ENCODE results near the gene CATSPERB. TPM values are rescaled to one million over a fixed set of nuclear protein-coding genes. Genes with fewer than 3 reads are reported as not detected.

Gene CATSPERB
- polyA plus RNA-seq, 1 donor (not counting 4 experiments of a cell fraction or from before 2014, with no cell fraction given), result 1.1 TPM

DNA sequence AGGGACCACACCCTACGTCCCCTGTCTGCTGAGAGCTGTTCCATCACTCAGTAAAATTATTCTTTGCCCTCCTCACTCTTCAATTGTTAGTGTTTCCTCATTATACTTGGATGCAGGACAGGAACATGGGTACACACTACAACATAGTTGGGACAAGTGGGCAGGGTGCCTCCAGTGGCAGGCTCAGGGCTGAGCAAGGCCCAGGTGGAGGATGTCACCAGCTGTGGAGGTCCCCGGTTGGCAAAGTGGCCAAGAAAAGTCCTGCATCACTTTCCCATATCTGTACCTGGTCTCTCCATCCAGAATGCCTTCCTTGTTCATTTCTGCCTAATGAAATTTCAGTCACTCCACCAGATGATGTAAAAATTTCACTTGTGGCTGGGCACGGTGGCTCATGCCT lies 149.1 kb downstream of the CATSPERB start:
- H3K79me2 ChIP-seq (ENCODE audit: control insufficient read depth, insufficient read depth, low read length), result no peaks in the 10 kb centered on the region
- H3K36me3 ChIP-seq (ENCODE audit: control insufficient read depth in 2 of 2, extremely low read depth in 1 of 2, insufficient read depth in 2 of 2, low read length in 2 of 2), result no peaks in the 10 kb centered on the region
- H4K20me1 ChIP-seq (ENCODE audit: control insufficient read depth, extremely low read depth, insufficient read depth, low read length), result no peaks in the 10 kb centered on the region
- TF ChIP-seq EZH2 (IDR thresholded peaks at IDR 0.05; ENCODE audit: low read length), result no peak
- TF ChIP-seq, protein P1, sequence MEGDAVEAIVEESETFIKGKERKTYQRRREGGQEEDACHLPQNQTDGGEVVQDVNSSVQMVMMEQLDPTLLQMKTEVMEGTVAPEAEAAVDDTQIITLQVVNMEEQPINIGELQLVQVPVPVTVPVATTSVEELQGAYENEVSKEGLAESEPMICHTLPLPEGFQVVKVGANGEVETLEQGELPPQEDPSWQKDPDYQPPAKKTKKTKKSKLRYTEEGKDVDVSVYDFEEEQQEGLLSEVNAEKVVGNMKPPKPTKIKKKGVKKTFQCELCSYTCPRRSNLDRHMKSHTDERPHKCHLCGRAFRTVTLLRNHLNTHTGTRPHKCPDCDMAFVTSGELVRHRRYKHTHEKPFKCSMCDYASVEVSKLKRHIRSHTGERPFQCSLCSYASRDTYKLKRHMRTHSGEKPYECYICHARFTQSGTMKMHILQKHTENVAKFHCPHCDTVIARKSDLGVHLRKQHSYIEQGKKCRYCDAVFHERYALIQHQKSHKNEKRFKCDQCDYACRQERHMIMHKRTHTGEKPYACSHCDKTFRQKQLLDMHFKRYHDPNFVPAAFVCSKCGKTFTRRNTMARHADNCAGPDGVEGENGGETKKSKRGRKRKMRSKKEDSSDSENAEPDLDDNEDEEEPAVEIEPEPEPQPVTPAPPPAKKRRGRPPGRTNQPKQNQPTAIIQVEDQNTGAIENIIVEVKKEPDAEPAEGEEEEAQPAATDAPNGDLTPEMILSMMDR (optimal IDR thresholded peaks at IDR 0.05 in 1 of 3, IDR thresholded peaks at IDR 0.05 in 1 of 3, conservative IDR thresholded peaks at IDR 0.05 in 1 of 3; ENCODE audit: extremely low read depth in 1 of 3, insufficient read depth in 2 of 3, low read length in 3 of 3), result no peak
- H3K4me1 ChIP-seq (ENCODE audit: control insufficient read depth, extremely low read depth, insufficient read depth, low read length), result no peaks in the 10 kb centered on the region
- dilution Hi-C loops (cut with MboI; ENCODE audit: extremely low pct_ligation_motif_present, low sequenced_read_pairs), result no loop called here
- H3K27me3 ChIP-seq (ENCODE audit: control insufficient read depth, extremely low read depth, insufficient read depth, low read length), result peaks cover 9% of the 10 kb centered on the region
- no peak overlapping the region for H3K4me2 ChIP-seq (ENCODE audit: control insufficient read depth, extremely low read depth, insufficient read depth, low read depth, low read length)
- no peaks in the 10 kb centered on the region for H3K9me3 ChIP-seq (ENCODE audit: control insufficient read depth, low read depth, low read length)
- H3K27ac ChIP-seq (ENCODE audit: control insufficient read depth, insufficient read depth, low read length), result no peak overlapping the region
- no peak for FAIRE-seq
- no peak overlapping the region for H3K9ac ChIP-seq (ENCODE audit: control insufficient read depth, extremely low read depth, insufficient read depth, low read length)
- H3K4me3 ChIP-seq (ENCODE audit: control insufficient read depth in 2 of 3, extremely low read depth in 1 of 3, insufficient read depth in 2 of 3, low read depth in 1 of 3, low read length in 3 of 3), result no peak overlapping the region
- H3K9me1 ChIP-seq (ENCODE audit: control insufficient read depth, extremely low read depth, insufficient read depth, low read length), result no peaks in the 10 kb centered on the region
- DNase-seq (ENCODE audit: low read depth, low spot score), result no peak
- H2AFZ ChIP-seq (ENCODE audit: control insufficient read depth, low read length), result no peak overlapping the region

DNA sequence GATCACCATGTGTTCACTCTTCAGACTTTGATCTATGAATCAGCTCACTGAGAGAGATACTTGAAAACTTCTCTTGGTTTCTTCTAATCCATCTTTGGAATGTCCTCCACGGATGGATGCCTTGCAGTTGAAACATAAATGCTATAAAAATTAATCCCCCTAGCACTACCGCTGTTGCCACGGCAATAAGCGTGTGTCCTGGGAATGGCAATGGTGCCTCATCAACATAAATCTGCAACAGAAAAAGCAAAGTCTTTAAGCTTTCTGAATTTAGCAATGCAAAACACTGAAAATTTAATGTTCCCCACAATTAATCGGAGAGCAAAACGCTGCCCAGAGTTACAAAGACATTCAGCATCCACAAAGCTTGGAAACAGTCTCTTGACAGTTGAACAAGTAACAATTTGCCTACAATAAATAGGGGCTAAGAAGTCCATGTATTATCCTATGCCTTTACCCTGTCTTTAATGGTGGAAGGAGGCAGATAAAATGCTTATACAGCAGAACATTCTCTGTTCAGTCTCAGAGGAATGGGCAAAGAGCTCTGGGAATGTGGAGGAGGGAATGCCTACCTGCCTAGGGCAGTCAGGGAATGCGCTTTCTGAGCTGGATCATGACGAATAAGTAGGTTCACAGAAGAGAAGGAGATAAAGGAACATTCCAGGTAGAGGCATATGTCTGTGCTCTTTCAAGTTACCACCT lies 150.9 kb downstream of the CATSPERB start:
- FAIRE-seq, result no peak
- no peak for DNase-seq (ENCODE audit: low read depth, low spot score)
- TF ChIP-seq, protein P1 (optimal IDR thresholded peaks at IDR 0.05 in 1 of 3, IDR thresholded peaks at IDR 0.05 in 1 of 3, conservative IDR thresholded peaks at IDR 0.05 in 1 of 3; ENCODE audit: extremely low read depth in 1 of 3, insufficient read depth in 2 of 3, low read length in 3 of 3), result no peak
- TF ChIP-seq EZH2 (IDR thresholded peaks at IDR 0.05; ENCODE audit: low read length), result no peak
- H3K79me2 ChIP-seq (ENCODE audit: control insufficient read depth, insufficient read depth, low read length), result no peaks in the 10 kb centered on the region
- H3K4me3 ChIP-seq (ENCODE audit: control insufficient read depth in 2 of 3, extremely low read depth in 1 of 3, insufficient read depth in 2 of 3, low read depth in 1 of 3, low read length in 3 of 3), result no peak overlapping the region
- no peaks in the 10 kb centered on the region for H3K9me3 ChIP-seq (ENCODE audit: control insufficient read depth, low read depth, low read length)
- H3K27me3 ChIP-seq (ENCODE audit: control insufficient read depth, extremely low read depth, insufficient read depth, low read length), result peaks cover 9% of the 10 kb centered on the region
- no peaks in the 10 kb centered on the region for H3K4me1 ChIP-seq (ENCODE audit: control insufficient read depth, extremely low read depth, insufficient read depth, low read length)
- H3K36me3 ChIP-seq (ENCODE audit: control insufficient read depth in 2 of 2, extremely low read depth in 1 of 2, insufficient read depth in 2 of 2, low read length in 2 of 2), result no peaks in the 10 kb centered on the region
- dilution Hi-C loops (cut with MboI; ENCODE audit: extremely low pct_ligation_motif_present, low sequenced_read_pairs), result no loop called here
- H3K27ac ChIP-seq (ENCODE audit: control insufficient read depth, insufficient read depth, low read length), result no peak overlapping the region
- H4K20me1 ChIP-seq (ENCODE audit: control insufficient read depth, extremely low read depth, insufficient read depth, low read length), result no peaks in the 10 kb centered on the region
- no peak overlapping the region for H2AFZ ChIP-seq (ENCODE audit: control insufficient read depth, low read length)
- no peak overlapping the region for H3K9ac ChIP-seq (ENCODE audit: control insufficient read depth, extremely low read depth, insufficient read depth, low read length)
- no peak overlapping the region for H3K4me2 ChIP-seq (ENCODE audit: control insufficient read depth, extremely low read depth, insufficient read depth, low read depth, low read length)
- no peaks in the 10 kb centered on the region for H3K9me1 ChIP-seq (ENCODE audit: control insufficient read depth, extremely low read depth, insufficient read depth, low read length)

Measured in keratinocyte (primary cell).